NCI-H128 (cell line): ENCODE measurements around the gene ATF6.

Source experiments
- DNase-seq: peaks from one replicate; lab custom pipeline; 2025; ENCODE audit not compliant: unreplicated experiment; lab: John Stamatoyannopoulos, UW

Gene ATF6

GRCh38 chr1:161994175-161994668, 228.1 kb downstream of the ATF6 start:
- DNase-seq = no peak

DNA sequence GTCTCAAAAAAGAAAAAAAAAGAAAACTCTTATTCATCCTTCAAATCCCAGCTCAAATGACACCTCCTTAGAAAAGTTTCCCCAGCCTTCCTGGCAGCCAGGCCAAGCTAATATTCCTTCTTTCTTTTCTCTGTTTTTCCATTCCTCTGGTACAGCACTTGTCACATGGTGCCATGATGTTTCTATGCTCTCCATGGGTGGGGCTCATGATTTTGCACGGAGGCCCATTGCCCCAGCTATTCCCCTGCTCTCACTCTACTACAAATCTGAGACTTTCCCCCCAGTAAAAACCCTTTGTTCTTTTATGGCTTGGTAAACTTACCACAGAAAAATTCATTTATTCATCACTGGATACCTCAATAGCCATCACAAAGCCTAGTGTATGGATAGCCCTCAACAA, 231.0 kb downstream of the ATF6 start:
- no peak for DNase-seq

GRCh38 chr1:161998811-161999210, 232.7 kb downstream of the ATF6 start:
- DNase-seq = no peak

DNA sequence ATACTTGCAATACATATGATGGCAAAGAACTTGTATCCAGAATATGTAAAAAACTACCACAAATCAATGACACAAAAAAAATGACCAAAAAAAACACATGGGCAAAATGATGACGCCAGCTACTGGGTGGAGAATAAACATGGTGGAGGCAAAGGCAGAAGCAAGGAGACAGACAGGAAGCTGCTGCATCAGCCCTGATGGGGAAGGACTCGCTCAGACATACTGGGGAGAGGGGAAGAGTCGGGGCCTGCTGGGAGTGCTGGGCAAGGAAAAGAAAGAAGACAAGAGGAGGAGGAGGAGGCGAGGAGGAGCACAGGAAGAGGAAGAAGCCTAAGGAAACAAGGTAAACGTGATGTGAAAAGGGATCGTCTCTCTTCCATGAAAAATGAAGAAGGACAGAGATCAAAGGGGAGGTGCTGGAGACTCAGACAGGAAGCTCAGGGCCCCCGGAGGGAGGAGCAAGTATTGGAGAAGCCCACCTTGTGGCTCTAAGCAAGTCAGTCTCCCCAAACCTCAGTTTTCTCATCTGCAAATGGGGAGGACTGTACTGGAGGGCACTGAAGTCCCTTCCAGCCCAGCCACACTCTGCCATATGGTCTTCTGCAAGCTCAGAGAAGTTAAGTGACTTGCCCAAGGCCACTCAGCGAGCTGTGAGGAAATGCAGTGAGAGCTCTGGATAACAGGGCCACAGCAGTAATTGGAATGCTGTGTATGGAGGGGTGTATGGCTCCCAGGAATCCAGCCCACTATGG, 233.4 kb downstream of the ATF6 start:
- no peak for DNase-seq

- DNase-seq = no peak
These were observed 233.9 kb downstream of the ATF6 start for GRCh38 chr1:162000053-162000420.

- no peak for DNase-seq
These were observed 237.1 kb downstream of the ATF6 start for GRCh38 chr1:162003061-162003829.

- DNase-seq = no peak
These were observed 237.7 kb downstream of the ATF6 start for GRCh38 chr1:162003830-162004215.

DNA sequence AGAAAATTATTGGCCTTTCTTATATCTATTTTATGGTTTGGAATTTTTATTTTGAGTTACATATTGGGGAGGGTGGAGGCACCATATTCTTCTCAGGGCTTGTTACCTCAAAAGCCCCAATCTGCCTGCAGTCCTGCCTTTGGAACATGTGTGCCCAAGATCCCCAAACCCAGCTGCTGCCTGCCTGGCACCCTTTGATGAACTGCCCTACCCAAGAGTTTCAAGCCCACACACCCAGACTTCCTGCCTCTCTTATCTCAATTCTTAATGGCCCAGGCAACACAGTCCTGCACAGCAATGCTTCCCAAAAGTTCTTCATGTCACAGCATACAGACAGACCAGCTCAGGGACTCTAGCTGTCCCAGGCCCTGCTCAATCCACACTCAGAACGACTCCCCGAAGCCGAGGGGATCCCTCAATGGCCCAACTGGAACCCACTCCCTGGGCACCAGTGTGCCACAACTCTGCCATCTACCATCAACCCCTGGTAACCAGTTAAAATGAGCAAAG, 238.4 kb downstream of the ATF6 start:
- no peak for DNase-seq

DNA sequence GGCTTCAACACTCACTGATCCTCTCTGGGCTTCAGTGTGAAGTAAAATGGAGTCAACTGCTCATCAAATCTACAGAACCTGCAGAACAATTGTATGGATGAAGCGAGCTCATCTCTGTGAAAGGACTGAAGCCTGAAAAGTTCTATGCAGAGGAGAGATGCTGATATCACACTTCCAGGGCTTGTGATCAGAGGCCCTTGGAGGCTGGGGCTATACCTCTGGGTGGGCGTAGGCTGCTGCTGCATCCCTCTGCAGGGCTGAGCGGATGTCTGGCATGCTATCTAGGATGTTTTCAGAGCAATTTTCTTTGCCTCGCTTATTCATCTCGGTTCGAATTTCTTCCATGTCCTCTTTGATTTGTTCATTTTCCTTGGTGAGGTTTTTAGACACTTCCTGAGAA, 240.0 kb downstream of the ATF6 start:
- DNase-seq = no peak

GRCh38 chr1:162007466-162007865, 241.3 kb downstream of the ATF6 start:
- no peak for DNase-seq

GRCh38 chr1:162008799-162009198, 242.7 kb downstream of the ATF6 start:
- no peak for DNase-seq

DNA sequence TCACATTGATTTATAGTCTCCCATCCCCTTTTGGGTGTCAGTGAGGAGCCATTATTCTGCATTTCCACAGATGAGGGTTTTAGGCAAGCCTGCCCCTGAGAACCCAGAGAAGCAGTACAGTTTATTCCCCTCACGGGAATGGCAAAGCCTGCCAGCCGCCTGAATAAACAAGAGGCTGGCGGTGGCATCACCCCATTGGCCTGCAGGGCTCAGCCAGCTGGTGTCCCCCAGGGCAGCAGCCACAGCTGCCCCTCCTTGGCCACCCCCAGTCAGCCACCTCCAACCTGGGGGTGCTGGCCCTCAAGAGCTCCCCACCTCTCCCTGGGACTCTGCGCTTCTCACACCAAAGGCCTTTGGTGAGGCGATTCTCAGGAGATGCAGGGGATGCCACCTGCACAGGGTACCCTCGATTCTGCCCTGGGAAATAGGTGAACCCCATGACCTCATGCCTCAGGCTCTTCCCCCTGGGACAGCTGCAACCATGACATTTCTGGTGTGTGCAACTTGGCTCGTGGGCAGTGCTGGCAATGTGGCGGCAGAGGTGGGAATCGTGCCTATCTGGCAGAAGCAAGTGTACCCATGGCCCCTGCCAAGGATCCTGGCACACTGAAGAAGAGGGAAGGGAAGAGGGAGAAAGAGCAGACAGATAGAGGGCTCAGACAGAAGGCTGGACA, 243.5 kb downstream of the ATF6 start:
- DNase-seq = no peak

GRCh38 chr1:162010175-162010506, 244.0 kb downstream of the ATF6 start:
- DNase-seq = no peak

DNA sequence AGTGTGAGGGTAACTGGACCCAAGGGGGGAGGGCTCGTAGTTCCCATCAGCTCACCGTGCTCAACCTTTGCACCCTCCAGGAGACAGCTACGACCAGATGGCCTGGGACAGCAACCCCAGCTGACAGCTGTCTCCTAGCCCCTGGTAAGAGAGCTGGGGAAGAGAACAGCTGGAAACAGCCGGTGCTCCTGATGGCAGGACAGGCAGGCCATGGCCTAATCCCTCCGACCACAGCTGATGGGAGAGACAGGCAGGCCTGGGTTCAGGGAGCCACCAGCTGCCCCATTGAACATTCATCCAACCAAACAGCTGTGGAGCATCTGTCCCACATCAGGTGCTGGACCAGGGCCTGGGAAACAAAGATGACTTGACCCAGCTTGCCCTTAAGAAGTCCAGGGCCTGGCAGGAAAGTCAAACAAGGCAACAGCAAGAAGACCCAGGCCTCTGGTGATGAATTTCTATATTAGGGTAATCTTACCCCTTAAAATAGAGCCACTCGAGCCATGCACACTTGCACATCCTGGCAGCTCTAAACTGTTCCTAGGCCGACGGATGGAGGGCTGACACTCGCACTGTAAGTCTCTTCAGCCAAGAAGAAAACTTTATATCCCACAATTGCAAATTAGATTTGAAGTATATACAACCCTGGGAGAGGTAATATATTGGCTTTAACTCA, 245.4 kb downstream of the ATF6 start:
- DNase-seq = no peak

GRCh38 chr1:162013289-162013688, 247.2 kb downstream of the ATF6 start:
- no peak for DNase-seq
